ENCODE results near the gene CNGA3.

- TF ChIP-seq POLR2AphosphoS5 (IDR thresholded peaks at IDR 0.05; ENCODE audit: insufficient read depth, low read depth, low read length) (no peak), CTCF (IDR thresholded peaks at IDR 0.05; ENCODE audit: extremely low read depth in 1 of 2, insufficient read depth in 1 of 2, low read depth in 1 of 2, low read length in 2 of 2) (no peak)
Measured at GRCh38 chr2:98422449-98422848, 76.2 kb downstream of the CNGA3 start.
